Stimulated activated CD4-positive, alpha-beta T cell treated with anti-CD3 and anti-CD28 coated beads, Interleukin-15, amount 100 ng/mL, for 1 hour (primary cell): Measurements from ENCODE around the gene PHF10.
"Not testable (repeated sequence)": the region's sequence is repeated elsewhere in the genome, so short reads cannot be mapped to it uniquely, and the experiment has no call there.

Experiments
- DNase-seq, 2 donors: peaks; one replicate each; pipeline ENCODE4 v3.0.0-alpha.2; 2020; ENCODE audit warnings: low read depth in 1 of 2, low spot score in 1 of 2

Gene PHF10

GRCh38 chr6:169724494-169725124 is at the start of gene PHF10:
TSS of gene PHF10 (minus strand) at chr6:169724500. CDS start at chr6:169723931, 569 bp downstream.
- peak; percentile 40 to 74 for DNase-seq

DNA sequence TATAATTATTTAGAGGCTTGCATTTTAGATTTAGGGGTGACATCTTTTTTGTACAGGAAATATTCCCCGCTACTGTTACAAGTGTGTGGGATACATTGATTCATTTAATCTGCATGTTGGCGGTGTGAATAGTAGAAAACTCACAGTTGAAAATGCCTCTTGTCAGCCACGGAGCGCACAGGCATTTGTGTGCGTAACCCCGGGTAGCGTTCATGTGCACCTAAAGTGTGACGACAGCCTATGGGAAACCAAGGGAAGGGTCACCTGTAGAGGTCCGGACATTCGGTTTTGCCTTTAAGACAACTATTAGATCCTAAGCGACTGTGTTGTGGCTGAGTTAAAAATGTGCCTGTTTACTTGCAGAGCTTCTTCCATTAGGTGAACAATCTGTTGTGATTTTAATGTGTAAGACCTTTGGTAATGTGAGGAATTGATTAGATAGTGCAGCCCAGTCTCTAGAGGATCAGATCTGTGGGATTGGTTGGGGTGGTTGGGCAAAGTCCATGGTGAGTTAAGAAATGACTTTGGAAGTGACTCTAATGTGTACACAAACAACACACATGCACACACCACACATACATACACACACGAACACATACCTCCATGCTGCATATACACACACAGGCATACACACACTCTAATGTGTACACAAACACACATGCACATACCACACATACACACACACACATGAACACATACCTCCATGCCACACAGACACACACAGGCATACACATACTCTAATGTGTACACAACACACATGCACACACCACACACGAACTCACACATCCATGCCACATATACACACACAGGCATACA is 42.8 kb upstream of the PHF10 start:
- no peak for DNase-seq

- no peak for DNase-seq
Observed at GRCh38 chr6:169766232-169766631, 41.9 kb upstream of the PHF10 start.

GRCh38 chr6:169765789-169766188 is 41.5 kb upstream of the PHF10 start:
- not testable (repeated sequence) for DNase-seq

DNA sequence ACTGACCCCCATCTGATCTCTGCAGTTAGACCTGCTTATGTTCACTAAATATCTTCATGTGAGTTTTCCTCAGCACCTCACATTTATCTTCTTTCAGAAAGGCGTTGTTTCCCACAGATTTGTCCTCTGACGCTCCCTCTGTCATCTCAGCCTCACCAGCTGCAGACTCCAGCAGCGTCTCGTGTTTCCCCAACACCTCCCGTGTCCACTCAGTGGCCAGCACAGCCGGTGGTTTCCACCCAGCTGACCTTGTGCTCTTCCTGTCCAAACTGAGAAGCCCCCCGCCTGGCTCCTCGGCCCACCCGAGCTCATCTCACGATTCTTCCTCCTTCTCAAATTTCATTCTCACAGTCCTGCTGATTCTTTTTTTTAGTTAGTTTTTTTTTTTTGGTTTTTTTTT is 39.6 kb upstream of the PHF10 start:
- no peak for DNase-seq

- no peak for DNase-seq
Observed at GRCh38 chr6:169763308-169763707, 39.0 kb upstream of the PHF10 start.

DNA sequence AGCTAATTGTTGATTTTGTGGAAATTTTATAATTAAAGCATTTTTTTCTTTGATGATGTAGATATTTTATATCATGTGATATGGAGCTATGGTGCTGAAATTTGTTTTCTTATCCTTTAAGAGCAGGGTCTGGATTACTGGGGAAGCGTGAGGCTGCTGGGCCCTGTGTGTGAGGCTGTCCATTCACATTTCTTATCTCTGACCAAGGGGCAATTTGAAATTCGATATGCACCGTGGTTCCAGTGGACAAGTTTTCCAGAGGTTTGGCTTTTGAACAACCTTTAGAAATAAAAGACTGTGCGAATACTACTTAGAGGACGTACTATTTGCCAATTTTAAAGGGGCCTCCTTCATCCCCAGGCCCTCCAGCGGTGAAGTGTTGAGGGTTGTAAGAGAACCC is 30.9 kb upstream of the PHF10 start:
- DNase-seq, result no peak

DNA sequence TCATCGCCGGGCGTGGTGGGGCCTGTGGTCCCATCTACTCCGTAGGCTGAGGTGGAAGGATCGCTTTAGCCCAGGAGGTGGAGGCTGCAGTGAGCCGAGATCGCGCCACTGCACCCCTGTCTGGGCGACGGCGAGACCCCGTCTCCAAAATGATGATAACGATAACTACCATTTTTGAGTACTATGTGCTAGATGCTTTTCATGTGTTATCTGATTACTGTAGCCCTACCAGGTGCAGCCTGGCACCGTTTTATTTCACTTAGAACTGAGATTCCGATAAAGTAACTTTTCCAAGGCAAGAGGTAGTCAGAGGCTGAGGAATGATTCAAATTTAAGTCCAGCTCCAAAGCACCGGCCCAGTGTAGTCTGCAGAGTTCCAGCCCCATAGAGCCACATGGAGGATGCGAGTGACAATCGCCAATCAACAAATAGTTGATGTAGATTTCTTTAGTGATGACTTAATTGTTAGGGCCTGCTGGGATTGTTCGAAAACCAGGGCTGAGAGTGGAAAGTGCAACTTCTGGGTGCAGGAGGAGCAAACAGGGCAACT is 27.8 kb upstream of the PHF10 start:
- DNase-seq, result no peak

DNA sequence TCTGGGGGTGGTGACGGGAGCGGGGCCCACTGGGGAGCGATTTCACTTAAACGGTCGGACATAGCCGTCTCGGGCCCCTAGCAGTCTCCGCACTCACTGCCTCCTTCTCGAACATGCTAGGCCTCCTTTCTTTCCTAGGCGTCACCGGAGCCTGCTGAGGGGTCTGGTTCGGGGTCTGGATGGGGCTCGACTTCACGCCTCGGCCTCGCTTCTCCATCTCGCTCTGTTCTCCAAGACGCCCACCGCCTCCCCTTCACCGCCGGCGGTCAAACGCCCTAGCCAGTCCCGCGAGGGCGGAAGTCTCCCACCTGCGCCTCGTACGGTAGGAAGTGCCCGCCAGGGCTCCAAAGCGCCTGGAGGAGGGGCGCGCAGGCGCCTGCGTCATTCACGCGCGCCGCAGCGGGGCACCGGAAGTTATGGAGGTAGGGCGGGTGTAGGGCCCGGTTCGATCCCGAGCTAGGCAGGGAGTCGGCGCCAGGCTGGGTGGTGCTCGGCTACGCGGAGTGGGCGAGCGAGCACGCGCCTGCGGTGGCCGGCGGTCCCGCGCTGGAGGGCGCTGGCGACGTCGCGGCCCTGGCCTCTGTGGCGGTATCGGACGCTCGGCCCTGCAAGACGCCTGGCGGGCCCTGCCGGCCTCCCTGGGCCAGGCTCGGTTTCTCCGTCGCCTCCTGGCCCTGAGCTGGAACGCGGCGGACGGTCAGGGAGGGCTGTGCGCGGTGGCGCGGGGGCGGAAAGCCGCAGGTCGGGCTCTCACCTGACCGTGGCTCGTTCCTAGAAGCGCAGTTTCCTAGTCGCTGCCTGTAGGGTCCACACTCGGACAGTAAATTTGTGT is 27.2 kb upstream of the PHF10 start, which contains the start of the genes DYNLT2 and ERMARD:
Gene DYNLT2, minus strand, starts transcription at position 331 of the 832 bp plus-strand sequence. Its CDS starts 114 bp downstream, at position 217.
Gene ERMARD, plus strand, starts transcription at position 381 of the 832 bp plus-strand sequence. Its CDS starts 36 bp downstream, at position 417.
- DNase-seq, result peak; percentile 84 to 92

DNA sequence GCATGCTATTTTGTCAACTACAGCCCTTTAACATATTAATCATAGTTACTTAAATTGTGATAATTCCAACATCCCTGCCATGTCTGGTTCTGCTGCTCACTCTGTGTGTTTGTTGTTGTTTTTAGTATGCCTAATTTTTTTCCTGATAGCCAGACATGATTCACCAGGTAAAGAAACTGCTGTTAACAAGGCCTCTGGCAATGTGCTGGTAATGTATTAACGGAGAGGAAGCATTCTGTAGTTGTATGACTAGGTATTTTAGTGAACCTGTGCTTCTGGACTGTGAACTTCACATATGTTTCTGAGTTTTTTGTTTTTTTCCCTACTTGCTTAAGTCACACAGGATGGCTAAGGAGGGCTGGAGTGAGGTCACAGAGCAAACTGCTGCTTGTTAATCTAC is 22.3 kb upstream of the PHF10 start:
- DNase-seq, result no peak

- DNase-seq, result no peak
Observed at GRCh38 chr6:169745405-169745804, 21.1 kb upstream of the PHF10 start.

GRCh38 chr6:169741344-169741743 is 17.0 kb upstream of the PHF10 start:
- DNase-seq, result no peak

GRCh38 chr6:169738976-169739529 is 14.8 kb upstream of the PHF10 start:
- DNase-seq, result no peak

DNA sequence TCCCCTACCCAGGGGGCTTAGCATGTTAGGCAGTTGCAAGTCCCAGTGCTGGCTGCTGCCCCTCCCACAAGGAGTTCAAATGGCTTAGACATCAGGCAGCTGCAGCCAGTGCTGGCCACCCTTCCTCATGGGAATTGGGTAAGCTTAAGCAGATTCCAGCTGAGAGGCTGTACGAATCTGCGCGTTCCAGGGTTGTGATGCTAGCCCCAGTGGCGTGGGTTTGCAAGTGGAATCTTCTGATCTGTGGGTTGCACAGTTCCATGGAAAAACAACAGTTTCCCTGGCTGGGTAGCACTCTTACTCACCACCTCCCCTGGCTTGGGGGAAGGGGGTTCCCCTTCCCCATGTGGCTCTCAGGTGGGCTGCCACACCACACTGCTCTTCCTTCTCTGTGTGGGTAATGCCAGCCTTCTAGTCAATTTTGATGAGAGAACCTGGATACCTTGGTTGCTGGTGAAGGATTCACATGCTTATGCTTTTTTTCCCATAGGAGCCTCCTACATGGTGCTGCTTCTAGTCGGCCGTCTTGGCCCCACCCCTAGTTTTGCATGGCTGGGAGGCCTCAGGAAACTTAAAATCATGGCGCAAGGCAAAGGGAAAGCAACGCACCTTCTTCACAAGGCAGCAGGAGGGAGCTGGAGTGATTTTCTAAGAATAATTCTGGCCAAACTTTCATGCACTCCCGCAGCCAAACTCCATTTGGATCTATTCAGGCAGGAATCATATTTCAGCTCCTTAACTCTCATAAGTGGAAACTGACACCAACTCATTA is 14.1 kb upstream of the PHF10 start:
- no peak for DNase-seq

GRCh38 chr6:169729961-169730360 is 5.7 kb upstream of the PHF10 start:
- no peak for DNase-seq

DNA sequence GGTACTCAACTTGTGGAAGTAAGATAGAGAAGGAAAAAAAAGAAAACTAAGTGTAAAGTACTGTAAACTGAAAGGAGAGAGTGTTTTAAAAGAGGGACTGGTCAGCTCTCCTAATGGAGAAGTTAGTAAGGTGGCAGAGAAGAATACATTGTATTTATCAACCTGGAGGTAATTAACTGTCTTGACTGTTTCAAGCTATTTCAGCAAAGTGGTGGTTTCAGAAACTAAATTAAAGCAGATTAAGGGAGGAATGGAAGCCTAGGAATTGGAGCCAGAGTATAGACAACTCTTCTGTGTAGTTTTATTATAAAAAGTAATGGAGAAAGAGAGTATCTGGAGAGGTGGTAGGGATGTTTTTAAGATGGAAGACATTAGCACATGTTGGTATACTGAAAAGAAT is 2.7 kb upstream of the PHF10 start:
- DNase-seq, result no peak

GRCh38 chr6:169726049-169726400 is 1.7 kb upstream of the PHF10 start:
- DNase-seq, result no peak

DNA sequence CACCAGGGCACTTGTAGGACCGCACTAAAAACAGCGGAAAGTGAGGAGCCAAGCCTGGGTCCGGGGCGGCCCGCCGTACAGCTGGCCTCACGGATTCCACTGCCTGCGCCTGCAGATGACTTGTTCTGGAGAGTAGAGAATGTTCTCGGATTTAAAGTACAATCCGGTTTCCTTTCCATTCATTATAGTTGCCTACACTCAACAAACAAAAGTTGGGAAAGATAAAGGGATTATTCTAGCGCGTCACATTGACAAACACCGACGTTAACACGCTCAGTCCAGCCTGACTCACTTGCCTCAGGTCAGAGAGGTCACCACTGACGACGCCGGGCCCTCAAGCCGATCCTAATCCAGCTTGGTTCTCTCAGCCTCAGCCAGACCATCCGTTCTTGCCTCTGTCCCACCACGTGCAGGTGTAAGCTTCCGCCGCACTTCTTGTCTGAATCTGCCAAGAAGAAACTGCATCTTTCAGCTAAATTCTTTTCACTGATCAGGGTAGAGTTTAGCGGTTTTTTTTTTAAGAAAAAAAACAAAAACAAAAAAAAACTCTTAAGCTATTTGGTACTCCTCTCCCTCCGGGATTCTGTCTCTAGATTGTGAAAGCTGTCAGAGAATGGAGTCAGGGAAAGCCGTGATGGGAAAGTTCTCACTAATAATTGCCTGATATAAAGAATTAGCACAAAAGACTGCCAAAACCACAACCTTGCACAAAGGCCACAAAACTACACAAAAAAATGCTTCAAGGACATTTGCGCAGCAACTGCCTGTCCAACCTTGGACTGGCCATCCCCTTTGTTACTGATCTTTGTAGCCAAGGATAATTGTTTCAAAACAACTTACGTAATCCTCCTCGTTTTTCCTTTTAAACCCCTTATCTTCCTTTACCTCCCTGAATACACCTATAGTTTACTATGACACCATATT is 1.1 kb upstream of the PHF10 start:
- no peak for DNase-seq

GRCh38 chr6:169723991-169724493 is 258 bp downstream of the PHF10 start:
- DNase-seq, result peak; percentile 10 to 33
